GM21367 (cell line): ENCODE data around the gene TACR2.

Experiments
- ATAC-seq: cut with Tn5 transposase; IDR thresholded peaks from one replicate; pipeline ENCODE4 v1.9.1; 2021; ENCODE audit not compliant: unreplicated experiment

The TACR2 gene

GRCh38 chr10:69416695-69417094 lies at the start of gene TACR2:
Gene TACR2 (minus strand): TSS chr10:69416918. CDS start chr10:69416323, 595 bp downstream.
- no peak for ATAC-seq

- no peak for ATAC-seq
Observed at GRCh38 chr10:69466158-69466490, 49.4 kb upstream of the TACR2 start.

- ATAC-seq = no peak
Observed at GRCh38 chr10:69465457-69466157, 48.9 kb upstream of the TACR2 start.

- ATAC-seq = no peak
Observed at GRCh38 chr10:69464801-69465401, 48.2 kb upstream of the TACR2 start.

- no peak for ATAC-seq
Observed at GRCh38 chr10:69464401-69464800, 47.7 kb upstream of the TACR2 start.

- ATAC-seq = no peak
Observed at GRCh38 chr10:69463886-69464285, 47.2 kb upstream of the TACR2 start.

GRCh38 chr10:69461243-69462025 lies 44.7 kb upstream of the TACR2 start:
- no peak for ATAC-seq

GRCh38 chr10:69460576-69461242 lies 44.0 kb upstream of the TACR2 start:
- no peak for ATAC-seq

- ATAC-seq = no peak
Observed at GRCh38 chr10:69459893-69460575, 43.3 kb upstream of the TACR2 start.

- no peak for ATAC-seq
Observed at GRCh38 chr10:69459101-69459790, 42.5 kb upstream of the TACR2 start.

GRCh38 chr10:69458430-69459100 lies 41.8 kb upstream of the TACR2 start:
- ATAC-seq = no peak

- no peak for ATAC-seq
Observed at GRCh38 chr10:69457771-69458237, 41.1 kb upstream of the TACR2 start.

- no peak for ATAC-seq
Observed at GRCh38 chr10:69456880-69457693, 40.4 kb upstream of the TACR2 start.

GRCh38 chr10:69455006-69455763 lies 38.5 kb upstream of the TACR2 start:
- no peak for ATAC-seq

- no peak for ATAC-seq
Observed at GRCh38 chr10:69453795-69454194, 37.1 kb upstream of the TACR2 start.

- no peak for ATAC-seq
Observed at GRCh38 chr10:69452676-69453415, 36.1 kb upstream of the TACR2 start.

GRCh38 chr10:69451784-69452251 lies 35.1 kb upstream of the TACR2 start:
- ATAC-seq = no peak
